ENCODE results near the gene JCHAIN. TPM values are rescaled to one million over a fixed set of nuclear protein-coding genes. Genes with fewer than 3 reads are reported as not detected.

The JCHAIN gene
- total and polyA plus RNA-seq, 2 donors, result 34.7 to 48.5 TPM

DNA sequence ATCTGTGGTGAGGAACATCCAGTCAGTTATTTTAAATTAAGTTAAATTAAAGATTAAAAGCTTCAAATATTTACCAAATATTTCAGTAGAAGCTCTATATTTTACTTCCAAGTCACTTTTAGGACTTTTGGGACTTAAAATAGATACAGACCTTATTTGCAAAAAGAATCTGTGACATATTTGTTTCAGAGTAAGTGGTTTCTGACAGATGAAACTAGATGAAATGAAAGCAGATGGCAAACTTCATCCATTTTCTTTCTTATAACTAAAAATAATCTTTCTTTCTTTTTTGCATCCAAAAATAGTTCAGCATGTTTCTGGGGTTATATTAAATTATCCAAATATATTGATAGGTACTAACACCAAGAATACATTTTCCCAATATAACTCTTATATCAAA lies 15.4 kb upstream of the JCHAIN start:
- Histone ChIP-seq H3K27ac (ENCODE audit: low read depth in 1 of 2, low read length in 1 of 2) (no peak overlapping the region), H3K36me3 (ENCODE audit: control insufficient read depth in 2 of 2, insufficient read depth in 2 of 2, low read length in 1 of 2) (no peaks in the 10 kb centered on the region), H3K4me1 (ENCODE audit: control insufficient read depth in 2 of 2, insufficient read depth in 2 of 2, low read length in 2 of 2) (peaks cover 8 to 25% of the 10 kb centered on the region in 2 donors), H3K27me3 (ENCODE audit: control insufficient read depth in 2 of 2, insufficient read depth in 1 of 2, low read length in 1 of 2) (no peaks in the 10 kb centered on the region), H3K4me3 (ENCODE audit: low read length in 2 of 2) (no peak overlapping the region), H3K9me3 (ENCODE audit: control insufficient read depth in 2 of 2, insufficient read depth in 1 of 2, low read length in 1 of 2) (no peaks in the 10 kb centered on the region)
- DNase-seq (ENCODE audit: low read depth in 6 of 9, low spot score in 9 of 9), result no peak

DNA sequence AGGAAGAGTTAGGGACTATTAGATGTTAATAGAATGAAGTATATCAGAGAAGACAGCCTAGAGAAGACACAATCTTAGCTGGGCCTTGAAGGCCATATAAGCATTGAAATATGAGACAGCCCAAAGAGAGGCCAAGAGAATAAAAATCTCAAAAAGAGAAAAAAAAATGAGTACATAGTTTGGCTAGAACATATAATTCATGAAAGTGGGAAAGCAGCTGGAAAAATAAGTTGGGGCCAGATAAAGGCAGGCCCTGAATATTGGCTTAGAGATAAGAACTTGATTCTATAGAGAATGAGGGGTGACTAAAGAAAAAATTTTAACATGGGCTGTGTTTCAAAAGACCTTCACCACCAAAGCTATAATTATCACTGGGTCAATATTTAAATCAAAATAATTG lies 14.6 kb upstream of the JCHAIN start:
- Histone ChIP-seq H3K4me3 (ENCODE audit: low read length in 2 of 2) (no peak overlapping the region), H3K27ac (ENCODE audit: low read depth in 1 of 2, low read length in 1 of 2) (no peak overlapping the region), H3K9me3 (ENCODE audit: control insufficient read depth in 2 of 2, insufficient read depth in 1 of 2, low read length in 1 of 2) (no peaks in the 10 kb centered on the region), H3K36me3 (ENCODE audit: control insufficient read depth in 2 of 2, insufficient read depth in 2 of 2, low read length in 1 of 2) (no peaks in the 10 kb centered on the region), H3K27me3 (ENCODE audit: control insufficient read depth in 2 of 2, insufficient read depth in 1 of 2, low read length in 1 of 2) (no peaks in the 10 kb centered on the region), H3K4me1 (ENCODE audit: control insufficient read depth in 2 of 2, insufficient read depth in 2 of 2, low read length in 2 of 2) (peaks cover 10 to 31% of the 10 kb centered on the region in 2 donors)
- no peak for DNase-seq (ENCODE audit: low read depth in 6 of 9, low spot score in 9 of 9)

DNA sequence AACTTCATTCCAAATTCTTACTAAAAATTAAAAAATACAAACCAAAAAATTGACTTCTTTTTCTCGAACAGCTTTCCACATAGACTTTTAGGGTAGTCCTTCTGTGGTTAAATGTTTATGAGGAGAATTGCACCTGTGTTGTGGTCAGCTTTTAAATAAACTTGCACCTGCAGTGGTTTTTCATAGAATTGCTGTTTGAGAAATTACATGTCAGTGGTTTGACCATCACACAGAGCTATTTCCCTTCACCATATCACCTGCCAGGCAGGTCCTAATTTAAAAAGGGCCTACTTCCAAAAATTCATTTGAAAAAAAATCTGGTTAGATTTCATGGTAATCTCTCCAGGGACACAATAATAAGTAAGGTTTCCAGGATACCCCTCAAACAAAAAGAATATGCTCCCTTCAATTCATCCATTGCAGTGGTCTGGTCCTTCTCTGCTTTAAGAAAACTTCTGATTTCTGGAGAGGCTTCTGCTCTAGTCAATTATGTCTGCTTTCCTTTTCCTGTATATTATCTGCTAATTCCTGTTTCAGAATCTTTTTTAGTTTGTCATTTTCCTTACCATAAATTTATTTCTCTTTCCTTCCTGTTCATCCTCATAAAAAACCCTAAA lies 12.2 kb upstream of the JCHAIN start:
- 8% methylated on average over 1 of the region's 1 CpG for WGBS
- Histone ChIP-seq H3K4me3 (ENCODE audit: low read length in 2 of 2) (no peak overlapping the region), H3K4me1 (ENCODE audit: control insufficient read depth in 2 of 2, insufficient read depth in 2 of 2, low read length in 2 of 2) (peaks cover 10 to 29% of the 10 kb centered on the region in 2 donors), H3K9me3 (ENCODE audit: control insufficient read depth in 2 of 2, insufficient read depth in 1 of 2, low read length in 1 of 2) (no peaks in the 10 kb centered on the region), H3K27ac (ENCODE audit: low read depth in 1 of 2, low read length in 1 of 2) (peak overlapping the region in 1 of 2 donors; percentile 69), H3K27me3 (ENCODE audit: control insufficient read depth in 2 of 2, insufficient read depth in 1 of 2, low read length in 1 of 2) (no peaks in the 10 kb centered on the region), H3K36me3 (ENCODE audit: control insufficient read depth in 2 of 2, insufficient read depth in 2 of 2, low read length in 1 of 2) (no peaks in the 10 kb centered on the region)
- DNase-seq (ENCODE audit: low read depth in 6 of 9, low spot score in 9 of 9), result peak in 4 of 9 donors; percentile 26 to 74 (median 32)

DNA sequence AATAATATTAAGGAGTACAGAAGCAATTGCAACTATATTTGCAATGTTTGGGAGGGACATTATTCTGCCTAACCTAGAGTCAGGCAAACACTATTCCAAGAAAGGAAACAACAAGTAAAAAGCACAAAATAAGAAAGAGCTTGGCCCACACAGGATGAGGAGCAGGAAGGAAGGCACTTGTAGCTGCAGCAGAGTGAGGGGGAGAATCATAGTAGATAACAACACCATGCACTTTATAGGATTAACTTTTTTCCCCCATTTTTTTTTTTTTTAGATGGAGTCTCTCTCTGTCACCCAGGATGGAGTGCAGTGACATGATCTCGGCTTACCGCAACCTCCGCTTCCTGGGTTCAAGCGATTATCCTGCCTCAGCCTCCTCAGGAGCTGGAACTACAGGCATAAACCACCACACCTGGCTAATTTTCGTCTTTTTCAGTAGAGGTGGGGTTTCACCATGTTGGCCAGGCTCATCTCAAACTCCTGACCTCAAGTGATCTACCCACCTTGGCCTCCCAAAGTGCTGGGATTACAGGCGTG lies 10.3 kb upstream of the JCHAIN start:
- H3K36me3 ChIP-seq (ENCODE audit: control insufficient read depth in 2 of 2, insufficient read depth in 2 of 2, low read length in 1 of 2), result no peaks in the 10 kb centered on the region
- no peaks in the 10 kb centered on the region for H3K27me3 ChIP-seq (ENCODE audit: control insufficient read depth in 2 of 2, insufficient read depth in 1 of 2, low read length in 1 of 2)
- H3K27ac ChIP-seq (ENCODE audit: low read depth in 1 of 2, low read length in 1 of 2), result no peak overlapping the region
- DNase-seq (ENCODE audit: low read depth in 6 of 9, low spot score in 9 of 9), result peak in 1 of 9 donors; percentile 29
- 50% methylated on average over 6 of the region's 6 CpGs for WGBS
- H3K4me1 ChIP-seq (ENCODE audit: control insufficient read depth in 2 of 2, insufficient read depth in 2 of 2, low read length in 2 of 2), result peaks cover 10 to 29% of the 10 kb centered on the region in 2 donors
- no peaks in the 10 kb centered on the region for H3K9me3 ChIP-seq (ENCODE audit: control insufficient read depth in 2 of 2, insufficient read depth in 1 of 2, low read length in 1 of 2)
- H3K4me3 ChIP-seq (ENCODE audit: low read length in 2 of 2), result no peak overlapping the region

DNA sequence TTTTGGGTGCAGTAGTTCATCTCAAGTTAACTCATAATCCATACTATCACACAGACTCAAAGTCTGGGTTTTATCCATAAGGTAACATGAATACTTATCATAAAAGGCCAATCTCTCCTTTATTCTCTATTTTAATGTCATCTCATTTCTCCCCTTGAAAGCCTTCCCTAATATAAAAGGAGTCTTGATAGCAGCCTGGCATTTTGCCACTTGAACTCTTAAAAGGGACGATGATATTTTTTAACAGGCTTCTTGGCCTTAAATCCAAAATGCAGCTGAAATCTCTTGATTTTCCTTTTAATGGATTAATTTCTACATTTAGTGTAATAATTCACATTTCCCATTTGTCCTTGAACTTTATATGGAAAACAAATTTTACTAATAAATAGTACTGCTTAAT lies 8.4 kb upstream of the JCHAIN start:
- Histone ChIP-seq H3K27ac (ENCODE audit: low read depth in 1 of 2, low read length in 1 of 2) (no peak overlapping the region), H3K4me3 (ENCODE audit: low read length in 2 of 2) (no peak overlapping the region), H3K4me1 (ENCODE audit: control insufficient read depth in 2 of 2, insufficient read depth in 2 of 2, low read length in 2 of 2) (peaks cover 10 to 24% of the 10 kb centered on the region in 2 donors), H3K36me3 (ENCODE audit: control insufficient read depth in 2 of 2, insufficient read depth in 2 of 2, low read length in 1 of 2) (no peaks in the 10 kb centered on the region), H3K27me3 (ENCODE audit: control insufficient read depth in 2 of 2, insufficient read depth in 1 of 2, low read length in 1 of 2) (no peaks in the 10 kb centered on the region), H3K9me3 (ENCODE audit: control insufficient read depth in 2 of 2, insufficient read depth in 1 of 2, low read length in 1 of 2) (no peaks in the 10 kb centered on the region)
- 65% methylated on average over 1 of the region's 1 CpG for WGBS
- no peak for DNase-seq (ENCODE audit: low read depth in 6 of 9, low spot score in 9 of 9)

DNA sequence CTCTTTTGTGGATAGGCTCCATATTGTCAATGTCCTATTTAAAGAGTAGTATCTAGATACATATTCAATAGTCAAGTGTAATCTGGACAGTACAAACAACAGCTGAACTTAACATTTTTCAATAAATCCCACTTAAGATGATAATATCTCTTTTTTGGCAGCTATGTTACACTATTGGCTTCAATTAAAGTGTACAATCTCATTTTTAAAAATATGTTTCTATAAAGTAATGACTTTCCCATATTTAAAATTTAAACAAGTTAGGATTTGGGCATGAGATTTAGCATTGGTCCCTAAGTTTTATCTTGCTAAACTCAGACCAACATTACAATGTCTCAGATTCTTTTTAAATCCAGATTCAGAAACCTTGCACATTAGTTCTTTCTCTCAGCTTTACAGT lies 7.9 kb upstream of the JCHAIN start:
- Histone ChIP-seq H3K27me3 (ENCODE audit: control insufficient read depth in 2 of 2, insufficient read depth in 1 of 2, low read length in 1 of 2) (no peaks in the 10 kb centered on the region), H3K4me3 (ENCODE audit: low read length in 2 of 2) (no peak overlapping the region), H3K27ac (ENCODE audit: low read depth in 1 of 2, low read length in 1 of 2) (no peak overlapping the region), H3K9me3 (ENCODE audit: control insufficient read depth in 2 of 2, insufficient read depth in 1 of 2, low read length in 1 of 2) (no peaks in the 10 kb centered on the region), H3K4me1 (ENCODE audit: control insufficient read depth in 2 of 2, insufficient read depth in 2 of 2, low read length in 2 of 2) (peaks cover 10 to 20% of the 10 kb centered on the region in 2 donors), H3K36me3 (ENCODE audit: control insufficient read depth in 2 of 2, insufficient read depth in 2 of 2, low read length in 1 of 2) (no peaks in the 10 kb centered on the region)
- DNase-seq (ENCODE audit: low read depth in 6 of 9, low spot score in 9 of 9), result no peak

- no peak for DNase-seq (ENCODE audit: low read depth in 6 of 9, low spot score in 9 of 9)
- H3K9me3 ChIP-seq (ENCODE audit: control insufficient read depth in 2 of 2, insufficient read depth in 1 of 2, low read length in 1 of 2), result no peaks in the 10 kb centered on the region
- H3K27ac ChIP-seq (ENCODE audit: low read depth in 1 of 2, low read length in 1 of 2), result no peak overlapping the region
- H3K4me3 ChIP-seq (ENCODE audit: low read length in 2 of 2), result no peak overlapping the region
- H3K36me3 ChIP-seq (ENCODE audit: control insufficient read depth in 2 of 2, insufficient read depth in 2 of 2, low read length in 1 of 2), result no peaks in the 10 kb centered on the region
- peaks cover 2 to 7% of the 10 kb centered on the region in 2 donors for H3K4me1 ChIP-seq (ENCODE audit: control insufficient read depth in 2 of 2, insufficient read depth in 2 of 2, low read length in 2 of 2)
- WGBS, result 96% methylated on average over 2 of the region's 2 CpGs
- no peaks in the 10 kb centered on the region for H3K27me3 ChIP-seq (ENCODE audit: control insufficient read depth in 2 of 2, insufficient read depth in 1 of 2, low read length in 1 of 2)
These were observed 4.8 kb upstream of the JCHAIN start for GRCh38 chr4:70671091-70671490.

GRCh38 chr4:70670332-70671014 lies 4.2 kb upstream of the JCHAIN start:
- Histone ChIP-seq H3K9me3 (ENCODE audit: control insufficient read depth in 2 of 2, insufficient read depth in 1 of 2, low read length in 1 of 2) (no peaks in the 10 kb centered on the region), H3K4me3 (ENCODE audit: low read length in 2 of 2) (no peak overlapping the region), H3K27ac (ENCODE audit: low read depth in 1 of 2, low read length in 1 of 2) (no peak overlapping the region), H3K4me1 (ENCODE audit: control insufficient read depth in 2 of 2, insufficient read depth in 2 of 2, low read length in 2 of 2) (peaks cover 2 to 6% of the 10 kb centered on the region in 2 donors), H3K36me3 (ENCODE audit: control insufficient read depth in 2 of 2, insufficient read depth in 2 of 2, low read length in 1 of 2) (no peaks in the 10 kb centered on the region), H3K27me3 (ENCODE audit: control insufficient read depth in 2 of 2, insufficient read depth in 1 of 2, low read length in 1 of 2) (no peaks in the 10 kb centered on the region)
- 97% methylated on average over 5 of the region's 5 CpGs for WGBS
- no peak for DNase-seq (ENCODE audit: low read depth in 6 of 9, low spot score in 9 of 9)

DNA sequence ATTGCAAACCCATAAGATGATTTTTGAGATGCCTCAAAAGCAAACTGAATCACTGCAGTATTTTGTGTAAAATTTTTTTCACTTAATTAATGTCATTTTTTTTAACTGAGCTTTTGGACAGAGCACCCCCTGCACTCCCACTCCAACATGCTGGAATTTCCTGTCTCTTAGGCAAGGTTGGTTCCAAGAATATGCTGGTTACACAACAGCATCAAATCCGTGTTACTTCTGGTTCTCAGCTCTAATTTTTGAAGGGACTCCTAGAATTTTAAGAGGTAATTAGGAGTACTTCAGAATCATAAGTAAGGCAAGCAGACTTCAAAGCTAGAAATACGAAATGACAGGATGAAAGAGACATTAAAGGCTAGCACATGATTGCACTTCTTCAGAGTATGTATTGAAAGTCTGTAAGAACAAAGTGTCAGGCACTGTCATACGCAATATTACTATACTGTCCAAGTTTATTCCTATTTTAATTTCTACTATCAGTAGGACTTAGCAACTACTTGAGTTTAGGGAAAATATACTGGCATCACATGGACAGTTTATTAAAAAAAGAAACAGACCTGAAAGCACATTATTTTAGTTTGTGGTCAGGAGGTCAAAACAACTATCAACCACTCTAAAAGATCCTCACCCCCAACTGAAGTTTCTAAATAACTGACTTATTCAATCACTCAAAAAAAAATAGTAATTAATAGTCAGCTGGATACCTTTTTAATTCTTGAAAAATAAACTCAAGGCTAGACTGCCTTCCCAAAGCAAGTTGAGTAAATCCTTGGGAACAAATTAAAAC lies 1.6 kb upstream of the JCHAIN start:
- peak in 1 of 9 donors; percentile 51 for DNase-seq (ENCODE audit: low read depth in 6 of 9, low spot score in 9 of 9)
- Histone ChIP-seq H3K27me3 (ENCODE audit: control insufficient read depth in 2 of 2, insufficient read depth in 1 of 2, low read length in 1 of 2) (no peaks in the 10 kb centered on the region), H3K36me3 (ENCODE audit: control insufficient read depth in 2 of 2, insufficient read depth in 2 of 2, low read length in 1 of 2) (no peaks in the 10 kb centered on the region), H3K27ac (ENCODE audit: low read depth in 1 of 2, low read length in 1 of 2) (no peak overlapping the region), H3K4me1 (ENCODE audit: control insufficient read depth in 2 of 2, insufficient read depth in 2 of 2, low read length in 2 of 2) (peaks cover 2 to 6% of the 10 kb centered on the region in 2 donors), H3K4me3 (ENCODE audit: low read length in 2 of 2) (no peak overlapping the region), H3K9me3 (ENCODE audit: control insufficient read depth in 2 of 2, insufficient read depth in 1 of 2, low read length in 1 of 2) (no peaks in the 10 kb centered on the region)
- 44% methylated on average over 3 of the region's 3 CpGs for WGBS
